ENCODE data around the gene VTI1B. TPM values are rescaled to one million over a fixed set of nuclear protein-coding genes. Genes with fewer than 3 reads are reported as not detected.
A peak's percentile ranks its signal among the peaks of the same experiment; 100 is the strongest.
"Not testable (repeated sequence)": the region's sequence is repeated elsewhere in the genome, so short reads cannot be mapped to it uniquely, and the experiment has no call there.

The VTI1B gene
- total and polyA plus RNA-seq, 5 donors = 117 to 155 (median 141) TPM

DNA sequence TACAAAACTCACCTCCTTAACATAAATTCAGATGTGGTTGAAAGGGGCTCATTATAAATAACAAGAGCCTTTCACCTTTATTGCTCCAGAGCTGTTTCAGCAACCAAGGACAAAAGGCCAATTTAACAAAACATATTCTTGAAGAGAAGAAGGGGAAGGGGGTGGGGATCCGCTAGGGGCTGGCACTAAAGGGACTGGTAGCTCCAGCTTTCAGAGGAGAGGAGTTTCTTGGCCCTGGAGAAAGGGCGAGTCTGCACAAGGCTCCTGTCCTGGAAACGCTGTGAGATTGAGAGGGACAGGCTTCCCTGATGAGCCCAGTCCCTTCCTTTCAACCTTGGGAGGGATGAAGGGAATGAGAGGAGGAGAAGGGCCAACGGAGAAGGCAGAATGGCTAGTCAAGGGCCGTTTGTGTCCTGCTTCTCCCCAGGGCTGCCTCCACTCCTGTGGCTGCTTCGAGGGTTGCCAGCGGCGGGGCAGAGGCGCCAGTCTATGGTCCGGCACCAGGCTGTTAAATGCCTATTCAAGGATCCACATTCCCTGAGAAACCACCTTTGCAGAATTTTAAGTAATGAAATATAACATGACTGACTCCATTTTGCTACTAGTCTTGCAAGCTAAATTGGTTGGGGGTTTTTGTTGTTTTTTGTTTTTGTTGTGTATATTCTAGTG is 64.7 kb downstream of the VTI1B start:
- Histone ChIP-seq H3K9me3 (ENCODE audit: control insufficient read depth, low read length) (no peaks in the 10 kb centered on the region), H3K4me3 (ENCODE audit: low read length) (no peak overlapping the region), H3K27ac (ENCODE audit: low read length) (no peak overlapping the region), H3K27me3 (ENCODE audit: control insufficient read depth, insufficient read depth) (no peaks in the 10 kb centered on the region), H3K4me1 (ENCODE audit: control insufficient read depth, insufficient read depth, low read length) (no peaks in the 10 kb centered on the region)
- ATAC-seq (no peak), DNase-seq (no peak)
- 73% methylated on average over 10 of the region's 10 CpGs for WGBS
- intact Hi-C loops (cut with DNase I) = loop anchor here in 1 of 4 donors (10.0 kb wide), 1 partner anchor 95 kb away; the partner anchor contains the start of gene RDH12

DNA sequence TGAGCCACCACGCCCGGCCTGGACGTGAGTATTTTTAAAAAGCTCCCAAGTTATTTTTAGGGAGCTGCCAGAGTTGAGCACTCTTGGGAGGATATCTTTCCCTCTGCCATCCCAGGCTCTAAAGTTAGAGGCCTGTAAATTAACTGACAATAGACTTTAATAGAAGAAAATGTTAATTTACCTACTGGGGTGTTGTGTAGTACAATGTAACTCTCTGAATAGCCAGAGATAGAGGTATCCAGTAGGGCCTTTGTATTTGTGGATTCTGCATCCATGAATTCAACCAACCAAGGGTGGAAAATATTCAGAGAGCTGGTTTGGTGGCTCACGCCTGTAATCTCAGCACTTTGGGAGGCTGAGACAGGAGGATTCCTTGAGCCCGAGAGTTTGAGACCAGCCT is 66.8 kb downstream of the VTI1B start:
- WGBS = 90% methylated on average over 5 of the region's 5 CpGs
- H3K9me3 ChIP-seq (ENCODE audit: control insufficient read depth, low read length) = no peaks in the 10 kb centered on the region
- no peaks in the 10 kb centered on the region for H3K27me3 ChIP-seq (ENCODE audit: control insufficient read depth, insufficient read depth)
- ATAC-seq = no peak
- no peak overlapping the region for H3K27ac ChIP-seq (ENCODE audit: low read length)
- intact Hi-C loops (cut with DNase I) = no loop called here
- no peaks in the 10 kb centered on the region for H3K4me1 ChIP-seq (ENCODE audit: control insufficient read depth, insufficient read depth, low read length)
- H3K4me3 ChIP-seq (ENCODE audit: low read length) = no peak overlapping the region
- DNase-seq = no peak

DNA sequence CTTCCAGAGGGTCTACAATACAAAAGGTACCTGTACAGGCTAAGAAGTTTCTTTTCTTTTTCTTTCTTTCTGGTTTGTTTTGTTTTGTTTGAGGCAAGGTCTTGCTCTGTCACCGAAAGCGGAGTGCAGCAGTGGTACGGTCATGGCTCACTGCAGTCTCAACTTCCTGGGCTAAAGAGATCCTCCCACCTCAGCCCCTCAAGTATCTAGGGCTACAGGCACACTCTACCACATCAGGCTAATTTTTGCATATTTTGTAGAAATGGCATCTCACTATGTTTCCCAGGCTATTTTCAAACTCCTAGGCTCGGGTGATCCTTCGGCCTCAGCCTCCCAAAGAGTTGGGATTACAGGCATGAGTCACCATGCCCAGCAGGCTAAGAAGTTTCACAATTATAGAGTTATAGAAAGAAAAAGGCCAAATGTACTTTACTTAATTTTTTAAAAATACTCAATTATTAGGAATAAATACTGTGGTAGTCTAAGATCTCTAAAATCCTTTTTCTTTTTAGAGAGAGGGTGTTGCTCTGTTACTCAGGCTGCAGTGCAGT is 71.4 kb downstream of the VTI1B start:
- WGBS = 69% methylated on average over 5 of the region's 5 CpGs
- no peak for ATAC-seq
- intact Hi-C loops (cut with DNase I) = no loop called here

DNA sequence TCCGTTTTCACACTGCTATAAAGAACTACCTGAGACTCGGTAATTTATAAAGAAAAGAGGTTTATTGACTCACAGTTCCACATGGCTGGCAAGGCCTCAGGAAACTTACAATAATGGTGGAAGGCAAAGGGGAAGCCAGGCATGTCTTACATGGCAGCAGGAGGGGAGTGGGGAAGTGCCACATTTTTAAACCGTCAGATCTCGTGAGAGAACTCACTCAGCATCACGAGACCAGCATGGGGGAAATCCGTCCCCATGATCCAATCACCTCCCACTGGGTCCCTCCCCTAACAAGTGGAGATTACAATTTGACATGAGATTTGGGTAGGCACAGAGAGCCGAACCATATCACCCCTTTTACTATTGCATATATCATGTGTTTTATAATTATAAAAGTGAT is 72.4 kb downstream of the VTI1B start:
- H3K27ac ChIP-seq (ENCODE audit: low read length) = no peak overlapping the region
- H3K4me3 ChIP-seq (ENCODE audit: low read length) = no peak overlapping the region
- intact Hi-C loops (cut with DNase I) = no loop called here
- H3K27me3 ChIP-seq (ENCODE audit: control insufficient read depth, insufficient read depth) = no peaks in the 10 kb centered on the region
- H3K4me1 ChIP-seq (ENCODE audit: control insufficient read depth, insufficient read depth, low read length) = no peaks in the 10 kb centered on the region
- 61% methylated on average over 7 of the region's 7 CpGs for WGBS
- DNase-seq = no peak
- ATAC-seq = no peak
- H3K9me3 ChIP-seq (ENCODE audit: control insufficient read depth, low read length) = no peaks in the 10 kb centered on the region

More for the DNA sequence above, 71.4 kb downstream of the VTI1B start:
- no peak overlapping the region for H3K4me3 ChIP-seq (ENCODE audit: low read length)
- no peak for DNase-seq
- no peaks in the 10 kb centered on the region for H3K27me3 ChIP-seq (ENCODE audit: control insufficient read depth, insufficient read depth)
- H3K4me1 ChIP-seq (ENCODE audit: control insufficient read depth, insufficient read depth, low read length) = no peaks in the 10 kb centered on the region
- H3K9me3 ChIP-seq (ENCODE audit: control insufficient read depth, low read length) = no peaks in the 10 kb centered on the region
- no peak overlapping the region for H3K27ac ChIP-seq (ENCODE audit: low read length)

DNA sequence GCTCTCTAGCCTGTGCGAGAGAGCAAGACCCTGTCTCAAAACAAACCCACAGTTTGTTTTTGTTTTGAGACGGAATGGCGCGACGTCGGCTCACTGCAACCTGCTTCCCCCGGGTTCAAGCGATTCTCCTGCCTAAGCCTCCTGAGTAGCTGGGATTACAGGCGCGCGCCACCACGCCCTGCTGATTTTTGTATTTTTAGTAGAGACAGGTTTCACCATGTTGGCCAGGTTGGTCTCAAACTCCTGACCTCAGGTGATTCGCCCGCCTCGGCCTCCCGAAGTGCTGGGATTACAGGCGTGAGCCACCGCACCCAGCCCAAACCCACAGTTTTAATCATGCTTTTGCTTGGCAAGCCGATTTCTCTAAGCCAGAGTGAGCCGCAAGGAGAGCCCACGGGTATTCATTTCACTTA is 73.9 kb downstream of the VTI1B start:
- DNase-seq; ATAC-seq; H3K4me1 ChIP-seq (ENCODE audit: control insufficient read depth, insufficient read depth, low read length); H3K27me3 ChIP-seq (ENCODE audit: control insufficient read depth, insufficient read depth); intact Hi-C loops (cut with DNase I); H3K9me3 ChIP-seq (ENCODE audit: control insufficient read depth, low read length): not testable (repeated sequence)
- H3K27ac ChIP-seq (ENCODE audit: low read length) = peak overlapping the region; percentile 82
- H3K4me3 ChIP-seq (ENCODE audit: low read length) = peak overlapping the region; percentile 88
- 86% methylated on average over 21 of the region's 21 CpGs for WGBS

DNA sequence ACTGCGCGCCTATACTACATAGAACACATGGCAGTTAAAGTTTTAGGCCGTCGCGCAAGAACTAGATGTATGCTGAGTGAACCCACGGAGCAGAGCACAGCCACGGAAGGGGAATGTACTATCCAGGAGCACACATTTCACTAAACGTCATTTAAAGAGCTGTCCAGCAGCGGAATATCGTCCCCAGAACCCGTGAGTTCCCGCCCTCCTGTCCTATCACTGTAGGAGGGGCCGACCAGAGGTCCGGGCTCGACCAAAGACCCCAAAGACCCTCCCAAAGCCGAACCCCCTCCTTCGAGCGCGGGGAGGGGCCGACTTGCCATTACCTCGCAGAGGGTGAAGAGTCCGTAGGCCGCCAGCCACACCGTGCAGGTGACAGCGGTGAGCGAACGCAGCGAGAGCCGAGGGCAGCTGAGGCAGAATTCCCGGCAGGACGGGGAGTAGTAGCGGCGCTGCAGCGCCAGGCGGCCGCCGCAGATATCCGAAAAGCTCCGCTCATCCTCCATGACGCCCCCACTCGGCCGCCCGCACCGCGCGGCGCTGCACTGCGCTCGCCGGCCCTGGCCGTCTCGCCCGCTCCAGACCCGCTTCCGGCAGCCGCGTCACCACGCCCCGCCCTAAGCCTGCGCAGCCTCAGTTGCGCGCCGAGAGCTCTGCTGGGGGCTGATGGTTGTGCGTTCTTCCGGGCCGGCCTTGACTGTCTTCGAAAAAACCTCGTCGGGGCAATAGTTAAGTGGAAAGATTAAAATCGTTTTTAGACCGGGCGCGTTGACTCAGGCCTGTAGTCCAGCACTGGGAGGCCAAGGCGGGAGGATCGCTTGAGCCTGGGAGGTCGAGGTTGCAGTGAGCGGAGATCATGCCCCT is 74.5 kb downstream of the VTI1B start, which contains the start of gene PIGH:
PIGH (minus strand) TSS at position 571 of the 864 bp plus-strand sequence; CDS start at position 506, 65 bp downstream.
- no peaks in the 10 kb centered on the region for H3K4me1 ChIP-seq (ENCODE audit: control insufficient read depth, insufficient read depth, low read length)
- DNase-seq (peak; percentile 91 to 97 (median 96)), ATAC-seq (peak; percentile 100)
- intact Hi-C loops (cut with DNase I) = no loop called here
- no peaks in the 10 kb centered on the region for H3K9me3 ChIP-seq (ENCODE audit: control insufficient read depth, low read length)
- 4% methylated on average over 77 of the region's 77 CpGs for WGBS
- H3K4me3 ChIP-seq (ENCODE audit: low read length) = peak within 1 kb of the TSS; percentile 88
- H3K27ac ChIP-seq (ENCODE audit: low read length) = peak within 1 kb of the TSS; percentile 82
- no peaks in the 10 kb centered on the region for H3K27me3 ChIP-seq (ENCODE audit: control insufficient read depth, insufficient read depth)

Other genes with a start within 250 kb of the VTI1B start
- gene TMEM229B, start 185.9 kb downstream of the VTI1B start, total RNA-seq = 10 to 100 TPM in 1 of 4 donors, 1 to 10 TPM in 3; 1.3 to 11.8 (median 6.6) TPM
- gene TMEM229B, start 185.9 kb downstream of the VTI1B start, polyA plus RNA-seq = 3.6 TPM
- 1 to 10 TPM; 2.5 to 6.5 (median 4.2) TPM for gene PLEKHH1, start 141.3 kb downstream of the VTI1B start, total RNA-seq
- gene PLEKHH1, start 141.3 kb downstream of the VTI1B start, polyA plus RNA-seq = 4.0 TPM
- 10 to 100 TPM; 13.1 to 15.4 (median 13.9) TPM for gene PIGH, start 74.4 kb downstream of the VTI1B start, total RNA-seq
- gene PIGH, start 74.4 kb downstream of the VTI1B start, polyA plus RNA-seq = 13.1 TPM
- gene ARG2, start 54.7 kb downstream of the VTI1B start, total RNA-seq = under 1 TPM; 0.25 to 0.68 (median 0.51) TPM
- 0.93 TPM for gene ARG2, start 54.7 kb downstream of the VTI1B start, polyA plus RNA-seq
- 10 to 100 TPM; 17.5 to 21.5 (median 19.8) TPM for gene RDH11, start 21.1 kb upstream of the VTI1B start, total RNA-seq
- 18.1 TPM for gene RDH11, start 21.1 kb upstream of the VTI1B start, polyA plus RNA-seq
- gene RDH12, start 27.3 kb upstream of the VTI1B start, total RNA-seq = not detected
- gene RDH12, start 27.3 kb upstream of the VTI1B start, polyA plus RNA-seq = not detected
- 10 to 100 TPM; 13.3 to 17.0 (median 14.6) TPM for gene ZFYVE26, start 142.0 kb upstream of the VTI1B start, total RNA-seq
- gene ZFYVE26, start 142.0 kb upstream of the VTI1B start, polyA plus RNA-seq = 5.2 TPM
- 1 to 10 TPM; 3.3 to 5.3 (median 4.1) TPM for gene RAD51B, start 145.1 kb upstream of the VTI1B start, total RNA-seq
- gene RAD51B, start 145.1 kb upstream of the VTI1B start, polyA plus RNA-seq = 0.88 TPM

All from right cardiac atrium (tissue), 5 donors.